ENCODE data around the gene SASH1. TPM values are rescaled to one million over a fixed set of nuclear protein-coding genes. Genes with fewer than 3 reads are reported as not detected.

Gene SASH1
- total RNA-seq, 1 experiment from 2014 or later = 27.4 TPM

DNA sequence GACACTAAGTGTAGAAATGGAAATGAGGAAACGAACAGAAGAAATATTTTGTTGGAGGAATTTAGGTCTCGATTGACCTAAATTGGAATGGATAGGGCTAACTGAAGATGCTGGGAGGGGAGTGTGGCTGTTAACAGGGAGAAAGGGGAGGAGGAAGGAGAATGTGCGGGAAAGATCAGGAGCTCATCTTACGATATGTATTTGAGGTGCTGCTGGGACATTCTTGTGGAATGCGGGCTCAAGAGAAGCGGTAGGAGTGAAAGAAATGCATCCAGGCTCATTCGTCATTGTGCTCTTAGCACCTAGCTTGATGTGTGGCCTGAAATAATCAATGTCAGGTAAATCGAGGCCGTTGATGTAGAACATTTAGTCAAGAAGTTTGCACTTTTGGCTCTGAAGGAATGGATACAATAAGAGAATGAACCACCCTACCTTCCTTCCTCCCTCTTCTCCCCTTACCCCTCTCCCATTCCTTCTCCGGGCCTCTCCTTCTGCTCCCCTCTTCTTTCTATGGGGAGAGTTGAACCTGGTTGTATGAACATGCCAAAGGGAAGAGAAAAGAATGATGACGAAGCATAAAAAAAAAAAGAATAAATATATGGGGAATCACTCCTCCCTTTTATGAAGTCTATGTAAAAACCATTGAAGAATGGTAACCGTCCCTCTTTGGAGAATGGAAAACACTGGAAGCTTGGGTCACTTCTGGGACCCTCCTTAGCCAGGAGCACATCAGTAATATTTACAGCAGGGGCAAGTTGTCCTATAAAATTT is 70.9 kb downstream of the SASH1 start (continued):
- TF ChIP-seq, protein P1, sequence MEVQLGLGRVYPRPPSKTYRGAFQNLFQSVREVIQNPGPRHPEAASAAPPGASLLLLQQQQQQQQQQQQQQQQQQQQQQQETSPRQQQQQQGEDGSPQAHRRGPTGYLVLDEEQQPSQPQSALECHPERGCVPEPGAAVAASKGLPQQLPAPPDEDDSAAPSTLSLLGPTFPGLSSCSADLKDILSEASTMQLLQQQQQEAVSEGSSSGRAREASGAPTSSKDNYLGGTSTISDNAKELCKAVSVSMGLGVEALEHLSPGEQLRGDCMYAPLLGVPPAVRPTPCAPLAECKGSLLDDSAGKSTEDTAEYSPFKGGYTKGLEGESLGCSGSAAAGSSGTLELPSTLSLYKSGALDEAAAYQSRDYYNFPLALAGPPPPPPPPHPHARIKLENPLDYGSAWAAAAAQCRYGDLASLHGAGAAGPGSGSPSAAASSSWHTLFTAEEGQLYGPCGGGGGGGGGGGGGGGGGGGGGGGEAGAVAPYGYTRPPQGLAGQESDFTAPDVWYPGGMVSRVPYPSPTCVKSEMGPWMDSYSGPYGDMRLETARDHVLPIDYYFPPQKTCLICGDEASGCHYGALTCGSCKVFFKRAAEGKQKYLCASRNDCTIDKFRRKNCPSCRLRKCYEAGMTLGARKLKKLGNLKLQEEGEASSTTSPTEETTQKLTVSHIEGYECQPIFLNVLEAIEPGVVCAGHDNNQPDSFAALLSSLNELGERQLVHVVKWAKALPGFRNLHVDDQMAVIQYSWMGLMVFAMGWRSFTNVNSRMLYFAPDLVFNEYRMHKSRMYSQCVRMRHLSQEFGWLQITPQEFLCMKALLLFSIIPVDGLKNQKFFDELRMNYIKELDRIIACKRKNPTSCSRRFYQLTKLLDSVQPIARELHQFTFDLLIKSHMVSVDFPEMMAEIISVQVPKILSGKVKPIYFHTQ (CRISPR knock-in tag; IDR thresholded peaks at IDR 0.05) = no peak
- no peak for TF ChIP-seq TEAD4 (CRISPR knock-in tag; IDR thresholded peaks at IDR 0.05)
- TF ChIP-seq SMAD3 (CRISPR knock-in tag; IDR thresholded peaks at IDR 0.05; ENCODE audit: borderline replicate concordance) = no peak

DNA sequence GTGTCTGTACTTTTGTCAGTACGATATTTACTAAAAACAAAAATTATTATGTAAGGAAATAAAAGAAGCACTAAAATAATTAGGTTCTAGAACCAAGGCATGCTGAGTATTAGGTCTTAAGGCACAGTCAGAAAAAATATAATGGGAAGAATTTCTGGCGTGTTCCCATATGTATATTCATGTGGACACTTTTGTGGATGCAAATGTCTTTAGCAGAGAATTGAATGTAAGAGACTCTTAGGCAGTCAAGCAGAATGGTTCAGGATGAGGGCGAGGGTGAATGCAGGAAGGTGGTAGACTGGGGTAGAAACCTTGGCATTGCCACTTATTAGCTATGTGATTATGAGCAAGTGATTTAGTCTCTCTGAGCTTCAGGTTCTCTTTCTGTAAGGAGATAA is 71.5 kb downstream of the SASH1 start:
- Mint-ChIP-seq H3K9me3 (no peaks in the 10 kb centered on the region), H3K36me3 (no peaks in the 10 kb centered on the region), H3K4me1 (peaks cover 23% of the 10 kb centered on the region), H3K27ac (no peak overlapping the region), H3K4me3 (no peak overlapping the region), H3K27me3 (ENCODE audit: low read depth) (no peaks in the 10 kb centered on the region)
- DNase-seq (ENCODE audit: low spot score) (no peak), ATAC-seq (no peak)
- ChIA-PET CTCF (interaction anchor here (0.8 kb wide), 1 partner anchor 58 kb away, joined by 6 read pairs; no protein-coding TSS in a partner anchor), POLR2A (no interaction called here)
- TF ChIP-seq ZBTB21 (CRISPR knock-in tag; IDR thresholded peaks at IDR 0.05; ENCODE audit: borderline replicate concordance) = no peak
- TF ChIP-seq FOXJ3 (CRISPR knock-in tag; IDR thresholded peaks at IDR 0.05; ENCODE audit: borderline replicate concordance) = no peak

DNA sequence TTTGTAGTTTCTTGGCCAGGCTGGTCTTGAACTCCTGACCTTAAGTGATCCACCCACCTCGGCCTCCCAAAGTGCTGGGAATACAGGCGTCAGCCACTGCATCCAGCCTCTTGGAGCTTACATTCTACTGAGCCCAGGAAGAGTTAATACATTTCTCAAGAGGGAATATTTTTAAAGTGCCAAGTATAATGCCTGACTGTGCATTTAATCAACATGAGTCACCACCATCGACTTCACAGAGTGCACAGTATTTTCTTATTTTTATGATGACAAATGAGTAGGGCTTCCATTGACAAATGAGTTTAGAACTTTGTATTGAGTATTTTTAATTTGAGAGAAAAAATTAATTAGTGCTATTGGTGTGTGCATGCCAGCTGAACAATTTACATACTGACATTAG is 72.2 kb downstream of the SASH1 start:
- no peak for DNase-seq (ENCODE audit: low spot score)
- H3K27me3 Mint-ChIP-seq (ENCODE audit: low read depth) = no peaks in the 10 kb centered on the region
- TF ChIP-seq ELF4 (CRISPR knock-in tag; IDR thresholded peaks at IDR 0.05; ENCODE audit: low read depth) (no peak), CDX4 (CRISPR knock-in tag; IDR thresholded peaks at IDR 0.05; ENCODE audit: borderline replicate concordance) (no peak), GTF2I (CRISPR knock-in tag; conservative IDR thresholded peaks at IDR 0.05) (no peak), SP1 (CRISPR knock-in tag; conservative IDR thresholded peaks at IDR 0.05) (no peak), RELA (CRISPR knock-in tag; IDR thresholded peaks at IDR 0.05; ENCODE audit: borderline replicate concordance) (no peak), ARID4B (CRISPR knock-in tag; IDR thresholded peaks at IDR 0.05; ENCODE audit: borderline replicate concordance) (no peak)
- TF ChIP-seq, protein P2, sequence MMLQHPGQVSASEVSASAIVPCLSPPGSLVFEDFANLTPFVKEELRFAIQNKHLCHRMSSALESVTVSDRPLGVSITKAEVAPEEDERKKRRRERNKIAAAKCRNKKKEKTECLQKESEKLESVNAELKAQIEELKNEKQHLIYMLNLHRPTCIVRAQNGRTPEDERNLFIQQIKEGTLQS (CRISPR knock-in tag; conservative IDR thresholded peaks at IDR 0.05) = no peak
- TF ChIP-seq, protein P3, sequence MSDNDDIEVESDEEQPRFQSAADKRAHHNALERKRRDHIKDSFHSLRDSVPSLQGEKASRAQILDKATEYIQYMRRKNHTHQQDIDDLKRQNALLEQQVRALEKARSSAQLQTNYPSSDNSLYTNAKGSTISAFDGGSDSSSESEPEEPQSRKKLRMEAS (CRISPR knock-in tag; IDR thresholded peaks at IDR 0.05) = no peak
- peaks cover 23% of the 10 kb centered on the region for H3K4me1 Mint-ChIP-seq
- ChIA-PET POLR2A (no interaction called here), CTCF (interaction anchor here (0.8 to 1.3 kb wide), 2 partner anchors 59 to 234 kb away, joined by 3 to 6 read pairs; no protein-coding TSS in a partner anchor)
- no peak for ATAC-seq
- H3K4me3 Mint-ChIP-seq = no peak overlapping the region
- no peaks in the 10 kb centered on the region for H3K36me3 Mint-ChIP-seq
- H3K9me3 Mint-ChIP-seq = no peaks in the 10 kb centered on the region
- H3K27ac Mint-ChIP-seq = no peak overlapping the region

Data from WTC11 (cell line).